Stimulated activated CD4-positive, alpha-beta T cell treated with anti-CD3 and anti-CD28 coated beads, Interleukin-2, amount 100 ng/mL, for 4 hours (primary cell): ENCODE results near the gene EML6.

Experiments used
- DNase-seq: peaks from one replicate; pipeline ENCODE4 v3.0.0-alpha.2; 2020; ENCODE audit warnings: low read depth

Gene EML6

GRCh38 chr2:54945391-54946219 lies 222.1 kb downstream of the EML6 start:
- no peak for DNase-seq

GRCh38 chr2:54946220-54946805 lies 222.9 kb downstream of the EML6 start:
- DNase-seq = no peak

- DNase-seq = no peak
These were observed 223.7 kb downstream of the EML6 start for GRCh38 chr2:54947136-54947535.

- DNase-seq = no peak
These were observed 224.2 kb downstream of the EML6 start for GRCh38 chr2:54947646-54948045.

- no peak for DNase-seq
These were observed 224.7 kb downstream of the EML6 start for GRCh38 chr2:54948120-54948519.

DNA sequence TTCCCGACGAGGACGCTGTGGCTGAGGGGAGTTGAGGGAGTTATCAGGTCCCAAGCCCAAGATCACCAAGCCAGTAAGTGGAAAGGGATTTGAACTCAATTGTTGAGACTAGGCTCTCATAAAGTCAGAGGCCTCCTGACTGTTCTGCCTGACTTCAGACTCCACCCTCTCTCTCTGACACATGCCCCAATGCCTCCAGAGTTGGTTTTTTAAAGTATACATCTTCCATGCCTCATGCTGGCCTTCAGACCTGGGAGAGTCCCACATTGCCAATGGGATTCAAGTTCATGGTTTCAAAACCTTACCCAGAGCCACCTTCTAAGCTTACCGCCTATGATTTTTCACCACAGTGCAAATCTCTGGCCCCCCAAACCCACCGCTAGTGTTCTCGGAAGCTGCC lies 226.0 kb downstream of the EML6 start:
- DNase-seq = no peak

DNA sequence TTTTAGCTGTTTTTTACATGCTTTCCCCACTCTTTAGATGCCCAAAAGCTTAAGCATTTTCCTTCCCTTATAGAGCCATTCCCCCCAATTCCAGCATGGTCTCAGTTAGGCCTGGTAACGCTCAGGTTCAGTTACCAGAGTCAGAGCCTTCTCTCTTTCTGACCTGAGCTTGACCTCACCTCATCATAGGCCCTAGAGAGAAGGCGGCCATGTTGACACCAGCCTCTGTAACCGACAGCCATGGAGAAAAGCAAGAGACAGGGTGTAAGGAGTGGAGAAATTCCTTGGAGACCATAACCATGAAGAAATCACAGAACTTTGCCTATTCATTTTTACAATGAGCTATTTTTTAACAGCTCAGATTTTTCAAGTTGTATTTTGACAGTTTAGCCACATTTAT lies 227.3 kb downstream of the EML6 start:
- DNase-seq = no peak

GRCh38 chr2:54952425-54952824 lies 229.0 kb downstream of the EML6 start:
- DNase-seq = no peak

- DNase-seq = no peak
These were observed 229.6 kb downstream of the EML6 start for GRCh38 chr2:54952978-54953456.

- no peak for DNase-seq
These were observed 230.7 kb downstream of the EML6 start for GRCh38 chr2:54954158-54954557.

DNA sequence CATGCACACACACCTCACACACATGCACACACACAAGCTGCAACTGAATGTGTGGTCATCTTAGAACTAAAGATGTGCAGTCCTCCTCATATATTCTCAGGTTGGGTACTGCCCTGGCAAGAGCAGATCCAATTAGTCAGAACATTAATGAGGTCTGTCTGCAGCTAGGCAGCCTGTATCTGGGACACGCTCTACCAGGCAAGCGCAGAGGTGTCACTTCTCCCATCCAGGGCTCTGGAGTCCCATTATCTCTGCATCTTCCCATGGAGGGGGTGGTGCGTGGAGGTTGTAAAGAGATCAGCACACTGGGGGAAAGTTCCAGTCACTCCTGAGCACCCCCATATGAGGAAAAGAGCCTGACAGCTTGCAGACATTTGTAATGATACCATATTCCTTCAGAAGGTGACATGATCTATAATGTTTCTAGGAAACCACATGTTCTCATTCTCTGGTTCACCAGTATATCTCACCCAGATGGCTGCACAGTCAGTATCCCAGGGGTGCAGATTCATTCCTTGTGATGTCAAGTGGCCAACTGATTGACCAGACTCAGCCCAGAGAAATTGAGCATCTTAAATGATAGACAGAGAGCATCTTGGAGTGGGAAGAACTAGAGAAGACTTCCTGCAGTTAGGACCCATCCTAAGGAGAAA lies 231.4 kb downstream of the EML6 start:
- DNase-seq = no peak

DNA sequence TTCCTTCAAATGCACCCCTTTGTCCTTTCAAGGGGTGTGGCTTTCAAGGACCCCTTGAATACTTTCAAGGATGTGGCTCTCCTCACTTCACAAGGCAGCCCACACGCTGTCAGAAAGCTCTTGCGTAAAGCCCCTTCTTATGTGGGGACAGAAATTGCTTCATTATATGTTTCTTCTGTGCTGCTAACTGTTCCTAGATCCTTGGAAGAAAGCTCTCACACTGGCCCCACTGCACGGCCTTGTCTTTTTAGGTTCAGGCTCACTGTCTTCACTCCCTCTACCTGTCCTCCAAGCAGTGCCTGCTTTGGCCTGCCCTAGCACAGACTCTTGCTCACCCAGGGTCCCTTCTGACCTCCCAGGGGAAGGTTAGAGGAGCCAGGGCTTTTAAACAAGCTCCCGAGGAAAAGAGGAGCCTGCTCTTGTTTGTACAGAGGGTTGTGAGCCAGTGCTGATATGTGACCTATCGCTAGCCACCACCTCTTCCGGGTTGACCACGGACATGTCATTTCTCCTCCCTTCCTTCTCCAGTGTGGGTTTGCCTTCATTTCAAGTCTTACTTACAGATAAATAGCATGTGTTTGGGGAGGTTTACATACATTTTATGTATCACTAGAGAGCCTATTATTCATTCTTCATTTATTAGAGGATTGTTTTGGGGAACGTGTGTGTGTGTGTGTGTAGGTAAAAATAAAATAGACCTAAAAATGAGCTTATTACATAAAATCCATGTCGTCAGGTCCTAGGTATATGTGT lies 232.1 kb downstream of the EML6 start:
- no peak for DNase-seq

GRCh38 chr2:54956111-54956627 lies 232.7 kb downstream of the EML6 start:
- no peak for DNase-seq

DNA sequence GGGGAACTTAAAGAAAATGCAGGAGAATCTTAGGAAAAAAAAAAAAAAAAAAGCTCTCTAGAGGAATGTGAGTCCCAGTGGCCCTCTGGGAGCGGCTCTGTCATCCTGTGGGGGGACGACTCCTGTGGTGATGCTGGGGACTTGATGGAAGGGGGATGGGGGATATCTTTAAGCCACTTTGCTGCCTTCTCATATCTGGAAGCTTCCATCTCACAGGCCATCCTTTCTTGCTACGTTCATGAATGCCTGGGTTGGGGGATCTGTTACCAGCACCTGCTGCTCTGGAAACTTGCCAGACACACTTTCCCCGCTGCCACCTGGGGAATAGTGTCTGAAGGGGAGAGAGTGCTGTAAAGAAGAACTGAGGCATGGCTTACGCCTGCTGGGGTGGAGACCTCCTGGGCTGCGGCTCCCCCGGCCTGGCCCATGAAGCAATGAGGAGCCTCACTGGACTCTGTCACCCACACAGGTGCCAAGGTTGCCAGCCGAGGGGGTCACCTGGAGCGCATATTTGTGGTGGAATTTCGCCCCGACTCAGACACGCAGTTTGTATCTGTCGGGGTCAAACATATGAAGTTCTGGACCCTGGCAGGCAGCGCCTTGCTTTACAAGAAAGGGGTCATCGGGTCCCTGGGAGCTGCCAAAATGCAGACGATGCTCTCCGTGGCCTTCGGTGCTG lies 234.0 kb downstream of the EML6 start:
- no peak for DNase-seq

DNA sequence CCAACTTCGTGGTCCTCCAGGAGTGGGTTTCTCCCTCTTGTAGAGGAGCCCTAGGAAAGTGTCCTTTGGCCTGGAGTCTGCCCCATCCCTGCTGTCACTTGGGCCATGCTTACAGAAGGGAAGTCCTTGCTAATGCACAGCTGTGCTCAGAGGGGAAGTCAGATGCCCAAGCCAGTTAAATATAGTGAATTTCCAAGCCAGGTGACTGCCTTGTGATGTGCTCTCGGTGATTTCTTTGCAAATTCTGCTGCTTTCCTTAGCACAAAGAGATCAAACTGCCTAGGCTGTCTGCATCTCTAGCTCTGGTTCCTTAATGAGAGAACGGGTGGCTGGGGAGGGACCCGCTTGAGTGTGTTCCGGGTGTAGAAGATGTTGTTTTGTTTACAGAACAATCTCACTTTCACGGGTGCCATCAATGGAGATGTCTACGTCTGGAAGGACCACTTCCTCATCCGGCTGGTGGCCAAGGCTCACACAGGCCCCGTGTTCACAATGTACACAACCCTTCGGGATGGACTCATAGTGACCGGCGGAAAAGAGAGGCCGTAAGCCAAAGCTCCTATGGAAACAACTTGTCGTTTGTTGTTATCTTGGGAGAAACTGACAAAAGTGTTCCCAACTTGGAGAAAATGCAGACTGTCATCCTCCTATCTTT lies 235.4 kb downstream of the EML6 start:
- DNase-seq = no peak

GRCh38 chr2:54960164-54960563 lies 236.7 kb downstream of the EML6 start:
- no peak for DNase-seq

GRCh38 chr2:54962511-54962910 lies 239.0 kb downstream of the EML6 start:
- no peak for DNase-seq

GRCh38 chr2:54962935-54963440 lies 239.5 kb downstream of the EML6 start:
- DNase-seq = no peak

DNA sequence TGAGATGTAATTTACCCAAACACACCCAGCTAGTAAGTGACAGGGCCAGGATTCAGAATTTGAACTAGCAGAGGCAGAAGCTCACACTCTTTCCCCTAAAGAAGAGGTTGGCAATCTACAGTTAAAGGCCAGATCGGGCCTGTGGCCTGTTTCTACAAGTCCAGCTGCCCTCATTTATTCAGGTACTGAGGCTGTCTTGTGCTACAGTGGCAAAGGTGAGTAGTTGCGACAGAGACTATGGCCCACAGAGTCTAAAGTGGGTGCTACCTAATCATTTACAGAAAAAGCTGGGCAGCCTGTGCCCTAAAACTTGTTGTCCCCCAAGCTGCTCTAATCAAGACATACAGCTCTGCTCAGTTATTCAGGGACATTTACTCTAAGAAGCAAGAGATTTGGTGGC lies 240.0 kb downstream of the EML6 start:
- no peak for DNase-seq

DNA sequence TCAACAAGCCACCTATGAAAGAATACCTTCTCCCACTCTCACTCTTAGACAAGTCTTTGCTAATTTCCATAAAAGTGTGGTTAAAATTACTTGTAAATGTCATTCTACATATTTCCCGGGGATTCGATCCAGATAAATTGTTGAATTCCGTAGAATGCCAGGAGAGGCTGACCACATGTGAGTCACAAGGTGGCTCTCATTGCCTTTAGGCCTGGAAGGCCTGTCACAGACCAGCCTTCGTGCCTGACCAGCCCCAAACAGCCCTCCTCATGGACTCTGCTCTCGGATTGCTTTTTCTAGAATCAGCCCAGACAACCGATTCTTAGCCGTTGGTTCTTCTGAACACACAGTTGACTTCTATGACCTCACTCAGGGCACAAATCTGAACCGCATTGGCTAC lies 240.8 kb downstream of the EML6 start:
- no peak for DNase-seq

GRCh38 chr2:54964816-54965215 lies 241.4 kb downstream of the EML6 start:
- DNase-seq = no peak
